HepG2 (cell line): ENCODE data around the gene FN1. TPM values are rescaled to one million over a fixed set of nuclear protein-coding genes. Genes with fewer than 3 reads are reported as not detected.

ENCODE experiments used
- AFF4 ChIP-seq: sonication (generic); formaldehyde crosslinking; IDR thresholded peaks from 2 replicates; pipeline ENCODE4 v1.4.0; 2020; ENCODE audit warnings: missing genetic modification reagents
- ATAD3A ChIP-seq: sonication (generic); formaldehyde crosslinking; IDR thresholded peaks from 2 replicates; pipeline ENCODE4 v1.4.0; 2020; ENCODE audit warnings: missing genetic modification reagents
- DNMT3B ChIP-seq: conservative IDR thresholded peaks from 2 replicates; pipeline ENCODE4 v1.6.1; 2016; ENCODE audit warnings: missing biosample characterization, control low read depth
- ISX ChIP-seq: sonication (generic); formaldehyde crosslinking; conservative IDR thresholded peaks from 2 replicates; pipeline ENCODE4 v1.5.0; 2020; ENCODE audit warnings: missing genetic modification reagents
- KDM4B ChIP-seq: sonication (generic); formaldehyde crosslinking; IDR thresholded peaks from 2 replicates; pipeline ENCODE4 v1.4.0; 2020; ENCODE audit warnings: missing genetic modification reagents
- MEIS2 ChIP-seq: sonication (generic); formaldehyde crosslinking; IDR thresholded peaks from 2 replicates; pipeline ENCODE4 v1.9.0; 2021; ENCODE audit warnings: mild to moderate bottlenecking, missing genetic modification reagents
- NFE2 ChIP-seq: sonication (generic); formaldehyde crosslinking; IDR thresholded peaks from 2 replicates; pipeline ENCODE4 v1.4.0; 2020; ENCODE audit warnings: missing genetic modification reagents
- PLRG1 ChIP-seq: fragments of 450-650 bp; conservative IDR thresholded peaks from 2 replicates; pipeline ENCODE4 v1.6.1; 2016
- PLSCR1 ChIP-seq: sonication (generic); formaldehyde crosslinking; IDR thresholded peaks from 2 replicates; pipeline ENCODE4 v1.5.0; 2020; ENCODE audit warnings: missing genetic modification reagents, mild to moderate bottlenecking, borderline replicate concordance
- RFX3 ChIP-seq: IDR thresholded peaks from 2 replicates; pipeline ENCODE4 v1.6.1; 2016; ENCODE audit warnings: missing biosample characterization, missing genetic modification reagents
- STAT5B ChIP-seq: sonication (generic); formaldehyde crosslinking; IDR thresholded peaks from 2 replicates; pipeline ENCODE4 v1.4.0; 2020; ENCODE audit warnings: missing genetic modification reagents
- TEAD2 ChIP-seq: sonication (generic); formaldehyde crosslinking; IDR thresholded peaks from 2 replicates; pipeline ENCODE4 v1.9.0; 2021; ENCODE audit warnings: missing genetic modification reagents
- ZNF124 ChIP-seq: sonication (generic); formaldehyde crosslinking; IDR thresholded peaks from 2 replicates; pipeline ENCODE4 v1.4.0; 2020; ENCODE audit warnings: missing genetic modification reagents
- ZNF207 ChIP-seq: fragments of 450-650 bp; IDR thresholded peaks from 2 replicates; pipeline ENCODE4 v1.6.1; 2016; ENCODE audit warnings: antibody characterized with exemption, borderline replicate concordance
- ZNF274 ChIP-seq: sonication (generic); formaldehyde crosslinking; IDR thresholded peaks from 2 replicates; pipeline ENCODE4 v1.5.1; 2020; ENCODE audit warnings: mild to moderate bottlenecking, missing genetic modification reagents
- ZNF30 ChIP-seq: sonication (generic); formaldehyde crosslinking; IDR thresholded peaks from 2 replicates; pipeline ENCODE4 v1.5.0; 2020; ENCODE audit warnings: mild to moderate bottlenecking, missing genetic modification reagents
- ZNF350 ChIP-seq: sonication (generic); formaldehyde crosslinking; IDR thresholded peaks from 2 replicates; pipeline ENCODE4 v1.4.0; 2020; ENCODE audit warnings: mild to moderate bottlenecking, low read depth, missing genetic modification reagents, borderline replicate concordance
- ZNF432 ChIP-seq: sonication (generic); formaldehyde crosslinking; IDR thresholded peaks from 2 replicates; pipeline ENCODE4 v1.5.0; 2020; ENCODE audit warnings: missing genetic modification reagents, mild to moderate bottlenecking, borderline replicate concordance
- polyA plus RNA-seq, 8 experiments: library from polyadenylated mRNA; depleted of rRNA in 3 of 8; stranded (reverse) in 7 of 8; unstranded in 1 of 8; fragments of >200 nt; fragmentation: Illumina TruSeq in 4 of 8; extraction: Trizol in 4 of 8; gene quantifications; 2 replicates each; pipeline versions ENCODE4 v1.2.1 to v1.2.3, GENCODE V29; 2011 to 2016; ENCODE audit warnings: low read depth in 4 of 8, missing spikeins in 1 of 8, mixed read lengths in 1 of 8; ENCODE audit not compliant: insufficient read depth in 1 of 8
- total RNA-seq, 5 experiments: library from RNA; depleted of rRNA; stranded (reverse); fragments of >200 nt; fragmentation: Illumina TruSeq; extraction: Trizol; gene quantifications; 2 replicates each; pipeline ENCODE4 v1.2.3, GENCODE V29; 2016; ENCODE audit warnings: low read depth in 1 of 5
- TF ChIP-seq, protein P1 (sequence below): sonication (generic); formaldehyde crosslinking; IDR thresholded peaks from 2 replicates; pipeline ENCODE4 v1.4.0; 2020; ENCODE audit warnings: mild to moderate bottlenecking, missing genetic modification reagents, borderline replicate concordance
- TF ChIP-seq, protein P2 (sequence below): IDR thresholded peaks from 2 replicates; pipeline ENCODE4 v1.6.1; 2016; ENCODE audit warnings: low read depth, control low read depth
- TF ChIP-seq, protein P3 (sequence below): sonication (generic); formaldehyde crosslinking; IDR thresholded peaks from 2 replicates; pipeline ENCODE4 v1.5.1; 2020; ENCODE audit warnings: mild to moderate bottlenecking, moderate library complexity, missing genetic modification reagents

The FN1 gene
- total and polyA plus RNA-seq, 2 of the 13 experiments (the other 11 are each of a cell fraction or from before 2014, with no cell fraction given), result 1,847 to 6,471 TPM

DNA sequence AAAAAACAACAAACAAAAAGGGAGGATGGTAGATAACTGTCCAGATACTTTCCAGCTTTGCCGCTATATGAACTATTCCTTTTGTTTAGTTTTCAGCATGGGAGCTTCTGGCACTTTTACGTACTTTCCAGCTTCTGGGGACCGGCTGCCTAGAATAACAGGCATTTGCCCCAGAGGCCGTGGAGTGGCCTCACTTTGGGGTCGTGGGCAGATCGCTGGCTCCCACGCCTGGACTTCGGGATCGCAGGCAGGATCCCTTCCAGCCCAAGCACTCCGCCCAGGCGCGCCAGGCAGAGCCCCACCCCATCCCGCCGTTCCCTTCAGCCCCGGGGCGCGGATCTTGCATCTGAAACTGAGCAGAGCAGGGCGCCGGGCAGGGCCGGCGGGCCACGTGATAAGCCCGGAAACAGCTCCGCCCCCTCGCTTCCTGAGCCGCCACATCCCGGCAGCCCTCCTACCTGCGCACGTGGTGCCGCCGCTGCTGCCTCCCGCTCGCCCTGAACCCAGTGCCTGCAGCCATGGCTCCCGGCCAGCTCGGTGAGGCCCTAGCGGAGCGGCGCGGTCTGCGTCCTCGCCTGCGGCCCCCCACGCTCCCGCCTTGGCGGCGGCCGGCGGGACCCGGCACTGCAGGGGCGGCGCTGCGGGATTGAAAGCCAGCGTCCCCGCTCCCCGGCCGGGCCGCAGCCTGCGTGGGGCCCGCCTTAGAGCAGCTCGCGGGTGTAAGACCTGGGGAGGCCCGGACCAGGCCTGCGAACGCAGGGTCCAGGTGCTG is 124.1 kb downstream of the FN1 start, which contains the start of gene ATIC (continued):
- TF ChIP-seq, protein P1, sequence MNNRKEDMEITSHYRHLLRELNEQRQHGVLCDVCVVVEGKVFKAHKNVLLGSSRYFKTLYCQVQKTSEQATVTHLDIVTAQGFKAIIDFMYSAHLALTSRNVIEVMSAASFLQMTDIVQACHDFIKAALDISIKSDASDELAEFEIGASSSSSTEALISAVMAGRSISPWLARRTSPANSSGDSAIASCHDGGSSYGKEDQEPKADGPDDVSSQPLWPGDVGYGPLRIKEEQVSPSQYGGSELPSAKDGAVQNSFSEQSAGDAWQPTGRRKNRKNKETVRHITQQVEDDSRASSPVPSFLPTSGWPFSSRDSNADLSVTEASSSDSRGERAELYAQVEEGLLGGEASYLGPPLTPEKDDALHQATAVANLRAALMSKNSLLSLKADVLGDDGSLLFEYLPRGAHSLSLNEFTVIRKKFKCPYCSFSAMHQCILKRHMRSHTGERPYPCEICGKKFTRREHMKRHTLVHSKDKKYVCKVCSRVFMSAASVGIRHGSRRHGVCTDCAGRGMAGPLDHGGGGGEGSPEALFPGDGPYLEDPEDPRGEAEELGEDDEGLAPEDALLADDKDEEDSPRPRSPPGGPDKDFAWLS (CRISPR knock-in tag), result peak; percentile 98; the same call in 1 of the 2 replicates
- TF ChIP-seq MEIS2 (CRISPR knock-in tag) (peak; percentile 95), DNMT3B (CRISPR knock-in tag) (no peak), AFF4 (CRISPR knock-in tag) (no peak; the same call in 1 of the 2 replicates), PLRG1 (no peak), ISX (CRISPR knock-in tag) (0 out of 2 replicates have a peak, but pooled peaks have one; percentile 81), RFX3 (CRISPR knock-in tag) (no peak), ZNF30 (CRISPR knock-in tag) (peak; percentile 6; the same call in 1 of the 2 replicates), TEAD2 (CRISPR knock-in tag) (peak; percentile 78; the same call in 1 of the 2 replicates), ZNF274 (CRISPR knock-in tag) (peak; percentile 98), ZNF124 (CRISPR knock-in tag) (peak; percentile 94; the same call in 1 of the 2 replicates), STAT5B (CRISPR knock-in tag) (no peak), NFE2 (CRISPR knock-in tag) (0 out of 2 replicates have a peak, but pooled peaks have one; percentile 5), ATAD3A (no peak), ZNF207 (no peak), PLSCR1 (CRISPR knock-in tag) (peak; percentile 84; the same call in 1 of the 2 replicates), KDM4B (peak; percentile 92), ZNF350 (peak; percentile 96), ZNF432 (CRISPR knock-in tag) (no peak; the same call in 1 of the 2 replicates)
- TF ChIP-seq, protein P2, sequence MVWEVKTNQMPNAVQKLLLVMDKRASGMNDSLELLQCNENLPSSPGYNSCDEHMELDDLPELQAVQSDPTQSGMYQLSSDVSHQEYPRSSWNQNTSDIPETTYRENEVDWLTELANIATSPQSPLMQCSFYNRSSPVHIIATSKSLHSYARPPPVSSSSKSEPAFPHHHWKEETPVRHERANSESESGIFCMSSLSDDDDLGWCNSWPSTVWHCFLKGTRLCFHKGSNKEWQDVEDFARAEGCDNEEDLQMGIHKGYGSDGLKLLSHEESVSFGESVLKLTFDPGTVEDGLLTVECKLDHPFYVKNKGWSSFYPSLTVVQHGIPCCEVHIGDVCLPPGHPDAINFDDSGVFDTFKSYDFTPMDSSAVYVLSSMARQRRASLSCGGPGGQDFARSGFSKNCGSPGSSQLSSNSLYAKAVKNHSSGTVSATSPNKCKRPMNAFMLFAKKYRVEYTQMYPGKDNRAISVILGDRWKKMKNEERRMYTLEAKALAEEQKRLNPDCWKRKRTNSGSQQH (CRISPR knock-in tag), result peak; percentile 86; the same call in 1 of the 2 replicates
- TF ChIP-seq, protein P3, sequence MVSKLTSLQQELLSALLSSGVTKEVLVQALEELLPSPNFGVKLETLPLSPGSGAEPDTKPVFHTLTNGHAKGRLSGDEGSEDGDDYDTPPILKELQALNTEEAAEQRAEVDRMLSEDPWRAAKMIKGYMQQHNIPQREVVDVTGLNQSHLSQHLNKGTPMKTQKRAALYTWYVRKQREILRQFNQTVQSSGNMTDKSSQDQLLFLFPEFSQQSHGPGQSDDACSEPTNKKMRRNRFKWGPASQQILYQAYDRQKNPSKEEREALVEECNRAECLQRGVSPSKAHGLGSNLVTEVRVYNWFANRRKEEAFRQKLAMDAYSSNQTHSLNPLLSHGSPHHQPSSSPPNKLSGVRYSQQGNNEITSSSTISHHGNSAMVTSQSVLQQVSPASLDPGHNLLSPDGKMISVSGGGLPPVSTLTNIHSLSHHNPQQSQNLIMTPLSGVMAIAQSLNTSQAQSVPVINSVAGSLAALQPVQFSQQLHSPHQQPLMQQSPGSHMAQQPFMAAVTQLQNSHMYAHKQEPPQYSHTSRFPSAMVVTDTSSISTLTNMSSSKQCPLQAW, result peak; percentile 69; the same call in 1 of the 2 replicates
